GM12878 (cell line): ENCODE data around the gene PPP1R27. TPM values are rescaled to one million over a fixed set of nuclear protein-coding genes. Genes with fewer than 3 reads are reported as not detected.

Experiments used
- BCL3 ChIP-seq: IDR thresholded peaks from 2 replicates; pipeline ENCODE4 v1.6.1; 2011; ENCODE audit warnings: borderline replicate concordance, low read depth, mild to moderate bottlenecking, moderate library complexity, low read length; ENCODE audit not compliant: insufficient read depth, poor library complexity, severe bottlenecking
- BCLAF1 ChIP-seq: fragments of 450-650 bp; IDR thresholded peaks from 2 replicates; pipeline ENCODE4 v1.6.1; 2017; ENCODE audit warnings: antibody characterized with exemption, mild to moderate bottlenecking, moderate library complexity
- BMI1 ChIP-seq: fragments of 450-650 bp; IDR thresholded peaks from 2 replicates; pipeline ENCODE4 v1.6.1; 2016; ENCODE audit warnings: mild to moderate bottlenecking, moderate library complexity, borderline replicate concordance
- CTCF ChIP-seq, 3 experiments: IDR thresholded peaks in 2 of 3; conservative IDR thresholded peaks in 1 of 3; 2 replicates each; pipeline ENCODE4 v1.5.1; 2011; ENCODE audit warnings: low read depth in 3 of 3, low read length in 3 of 3, mild to moderate bottlenecking in 3 of 3, control low read depth in 2 of 3, moderate library complexity in 2 of 3, inconsistent platforms in 1 of 3, mixed read lengths in 1 of 3; ENCODE audit not compliant: control insufficient read depth in 2 of 3, insufficient read depth in 1 of 3; ENCODE audit errors: extremely low read depth in 1 of 3
- HSF1 ChIP-seq: fragments of 150-350 bp; IDR thresholded peaks from 2 replicates; pipeline ENCODE4 v1.6.1; 2014; ENCODE audit warnings: mild to moderate bottlenecking, low read depth, low read length
- JUNB ChIP-seq: IDR thresholded peaks from 2 replicates; pipeline ENCODE4 v1.6.1; 2016; ENCODE audit warnings: antibody characterized with exemption, mild to moderate bottlenecking
- JUND ChIP-seq: IDR thresholded peaks from 2 replicates; pipeline ENCODE4 v1.6.1; 2012; ENCODE audit warnings: low read depth, mild to moderate bottlenecking, low read length, improper control_type of control experiment, moderate library complexity
- MEF2A ChIP-seq: IDR thresholded peaks from 2 replicates; pipeline ENCODE4 v1.6.1; 2011; ENCODE audit warnings: low read depth, mild to moderate bottlenecking, low read length, moderate library complexity; ENCODE audit not compliant: insufficient read depth
- MLLT1 ChIP-seq: fragments of 450-650 bp; IDR thresholded peaks from 2 replicates; pipeline ENCODE4 v1.6.1; 2016; ENCODE audit warnings: mild to moderate bottlenecking
- MXI1 ChIP-seq: fragments of 150-350 bp; IDR thresholded peaks from 2 replicates; pipeline ENCODE4 v1.6.1; 2011; ENCODE audit warnings: low read depth, mild to moderate bottlenecking, inconsistent platforms, low read length, improper control_type of control experiment
- MYB ChIP-seq: fragments of 150-350 bp; IDR thresholded peaks from 2 replicates; pipeline ENCODE4 v1.6.1; 2014; ENCODE audit warnings: mild to moderate bottlenecking, low read depth, low read length, borderline replicate concordance
- PKNOX1 ChIP-seq: fragments of 450-650 bp; IDR thresholded peaks from 2 replicates; pipeline ENCODE4 v1.6.1; 2016; ENCODE audit warnings: mild to moderate bottlenecking
- PML ChIP-seq: IDR thresholded peaks from 2 replicates; pipeline ENCODE4 v1.6.1; 2012; ENCODE audit warnings: low read length, inconsistent platforms
- STAT1 ChIP-seq: fragments of 450-650 bp; conservative IDR thresholded peaks from 2 replicates; pipeline ENCODE4 v1.6.1; 2014; ENCODE audit warnings: antibody characterized with exemption, mild to moderate bottlenecking
- SUPT20H ChIP-seq: IDR thresholded peaks from 2 replicates; pipeline ENCODE4 v1.6.1; 2011; ENCODE audit warnings: low read depth, mild to moderate bottlenecking, low read length, moderate library complexity, borderline replicate concordance; ENCODE audit not compliant: control insufficient read depth
- YY1 ChIP-seq: IDR thresholded peaks from 2 replicates; pipeline ENCODE4 v1.6.1; 2011; ENCODE audit warnings: low read depth, mild to moderate bottlenecking, low read length
- polyA plus RNA-seq, 11 experiments: library from polyadenylated mRNA; depleted of rRNA in 4 of 11; unstranded in 6 of 11; stranded (reverse) in 5 of 11; fragments of >200 nt; fragmentation: Nextera tagmentation in 4 of 11; fragmentation: Illumina TruSeq in 1 of 11; extraction: Ambion mirVana in 4 of 11; extraction: Trizol in 1 of 11; gene quantifications; 1 replicate in 1 of 11; 2 replicates in 10 of 11; pipeline versions ENCODE4 v1.2.1 to v1.2.3, GENCODE V29; 2011 to 2016; ENCODE audit warnings: inconsistent platforms in 2 of 11, missing spikeins in 2 of 11, low read depth in 1 of 11
- total RNA-seq, 4 experiments: library from RNA; depleted of rRNA in 3 of 4; stranded (reverse); fragments of >200 nt in 3 of 4; fragmentation: Illumina TruSeq in 1 of 4; extraction: Trizol in 1 of 4; gene quantifications; 2 replicates each; pipeline versions ENCODE4 v1.2.1 to v1.2.3, GENCODE V29; 2013 to 2021

Gene PPP1R27
- total and polyA plus RNA-seq, 10 of the 15 experiments (the other 5 are each of a cell fraction or from before 2014, with no cell fraction given) = 0.17 to 1.6 (median 0.49) TPM; not detected in 3

GRCh38 chr17:81860756-81861568 is 26.1 kb upstream of the PPP1R27 start (continued):
- TF ChIP-seq MYB = no peak
- no peak for TF ChIP-seq CTCF (IDR thresholded peaks at IDR 0.05 in 2 of 3, conservative IDR thresholded peaks at IDR 0.05 in 1 of 3; ENCODE audit: control insufficient read depth in 2 of 3, extremely low read depth in 1 of 3, insufficient read depth in 1 of 3, low read depth in 3 of 3, low read length in 3 of 3)
- no peak for TF ChIP-seq HSF1
- TF ChIP-seq JUNB = peak; percentile 56; the same call in 1 of the 2 replicates
- TF ChIP-seq STAT1 = no peak
- TF ChIP-seq BCLAF1 = no peak
- no peak for TF ChIP-seq MLLT1
- peak; percentile 79 for TF ChIP-seq PKNOX1
- no peak for TF ChIP-seq BMI1
- TF ChIP-seq MXI1 = peak; percentile 79
- TF ChIP-seq PML = no peak
- TF ChIP-seq YY1 = peak; percentile 88
- no peak for TF ChIP-seq SUPT20H
- peak; percentile 55 for TF ChIP-seq BCL3
- TF ChIP-seq MEF2A = no peak
- TF ChIP-seq JUND = peak; percentile 81; the same call in 1 of the 2 replicates
